Measurements from ENCODE around the gene SLC27A5. TPM values are rescaled to one million over a fixed set of nuclear protein-coding genes. Genes with fewer than 3 reads are reported as not detected.

Gene SLC27A5
- total and polyA plus RNA-seq, 2 of the 13 experiments (the other 11 are each of a cell fraction or from before 2014, with no cell fraction given) = 30.3 to 40.2 TPM

- TF ChIP-seq, protein P1, sequence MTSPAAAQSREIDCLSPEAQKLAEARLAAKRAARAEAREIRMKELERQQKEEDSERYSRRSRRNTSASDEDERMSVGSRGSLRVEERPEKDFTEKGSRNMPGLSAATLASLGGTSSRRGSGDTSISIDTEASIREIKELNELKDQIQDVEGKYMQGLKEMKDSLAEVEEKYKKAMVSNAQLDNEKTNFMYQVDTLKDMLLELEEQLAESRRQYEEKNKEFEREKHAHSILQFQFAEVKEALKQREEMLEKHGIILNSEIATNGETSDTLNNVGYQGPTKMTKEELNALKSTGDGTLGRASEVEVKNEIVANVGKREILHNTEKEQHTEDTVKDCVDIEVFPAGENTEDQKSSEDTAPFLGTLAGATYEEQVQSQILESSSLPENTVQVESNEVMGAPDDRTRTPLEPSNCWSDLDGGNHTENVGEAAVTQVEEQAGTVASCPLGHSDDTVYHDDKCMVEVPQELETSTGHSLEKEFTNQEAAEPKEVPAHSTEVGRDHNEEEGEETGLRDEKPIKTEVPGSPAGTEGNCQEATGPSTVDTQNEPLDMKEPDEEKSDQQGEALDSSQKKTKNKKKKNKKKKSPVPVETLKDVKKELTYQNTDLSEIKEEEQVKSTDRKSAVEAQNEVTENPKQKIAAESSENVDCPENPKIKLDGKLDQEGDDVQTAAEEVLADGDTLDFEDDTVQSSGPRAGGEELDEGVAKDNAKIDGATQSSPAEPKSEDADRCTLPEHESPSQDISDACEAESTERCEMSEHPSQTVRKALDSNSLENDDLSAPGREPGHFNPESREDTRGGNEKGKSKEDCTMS (CRISPR knock-in tag; conservative IDR thresholded peaks at IDR 0.05) = no peak
- peak; percentile 65; the same call in 1 of the 2 replicates for TF ChIP-seq RBAK (CRISPR knock-in tag; IDR thresholded peaks at IDR 0.05)
- TF ChIP-seq, protein P2, sequence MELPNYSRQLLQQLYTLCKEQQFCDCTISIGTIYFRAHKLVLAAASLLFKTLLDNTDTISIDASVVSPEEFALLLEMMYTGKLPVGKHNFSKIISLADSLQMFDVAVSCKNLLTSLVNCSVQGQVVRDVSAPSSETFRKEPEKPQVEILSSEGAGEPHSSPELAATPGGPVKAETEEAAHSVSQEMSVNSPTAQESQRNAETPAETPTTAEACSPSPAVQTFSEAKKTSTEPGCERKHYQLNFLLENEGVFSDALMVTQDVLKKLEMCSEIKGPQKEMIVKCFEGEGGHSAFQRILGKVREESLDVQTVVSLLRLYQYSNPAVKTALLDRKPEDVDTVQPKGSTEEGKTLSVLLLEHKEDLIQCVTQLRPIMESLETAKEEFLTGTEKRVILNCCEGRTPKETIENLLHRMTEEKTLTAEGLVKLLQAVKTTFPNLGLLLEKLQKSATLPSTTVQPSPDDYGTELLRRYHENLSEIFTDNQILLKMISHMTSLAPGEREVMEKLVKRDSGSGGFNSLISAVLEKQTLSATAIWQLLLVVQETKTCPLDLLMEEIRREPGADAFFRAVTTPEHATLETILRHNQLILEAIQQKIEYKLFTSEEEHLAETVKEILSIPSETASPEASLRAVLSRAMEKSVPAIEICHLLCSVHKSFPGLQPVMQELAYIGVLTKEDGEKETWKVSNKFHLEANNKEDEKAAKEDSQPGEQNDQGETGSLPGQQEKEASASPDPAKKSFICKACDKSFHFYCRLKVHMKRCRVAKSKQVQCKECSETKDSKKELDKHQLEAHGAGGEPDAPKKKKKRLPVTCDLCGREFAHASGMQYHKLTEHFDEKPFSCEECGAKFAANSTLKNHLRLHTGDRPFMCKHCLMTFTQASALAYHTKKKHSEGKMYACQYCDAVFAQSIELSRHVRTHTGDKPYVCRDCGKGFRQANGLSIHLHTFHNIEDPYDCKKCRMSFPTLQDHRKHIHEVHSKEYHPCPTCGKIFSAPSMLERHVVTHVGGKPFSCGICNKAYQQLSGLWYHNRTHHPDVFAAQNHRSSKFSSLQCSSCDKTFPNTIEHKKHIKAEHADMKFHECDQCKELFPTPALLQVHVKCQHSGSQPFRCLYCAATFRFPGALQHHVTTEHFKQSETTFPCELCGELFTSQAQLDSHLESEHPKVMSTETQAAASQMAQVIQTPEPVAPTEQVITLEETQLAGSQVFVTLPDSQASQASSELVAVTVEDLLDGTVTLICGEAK (IDR thresholded peaks at IDR 0.05) = peak; percentile 57
- TF ChIP-seq, protein P2 (CRISPR knock-in tag; IDR thresholded peaks at IDR 0.05) = no peak
- TF ChIP-seq SIN3B (IDR thresholded peaks at IDR 0.05; ENCODE audit: low read length) = no peak
- no peak for TF ChIP-seq IRX3 (CRISPR knock-in tag; IDR thresholded peaks at IDR 0.05; ENCODE audit: borderline replicate concordance, low read depth)
- TF ChIP-seq ZNF17 (CRISPR knock-in tag; IDR thresholded peaks at IDR 0.05) = no peak
- TF ChIP-seq, protein P3, sequence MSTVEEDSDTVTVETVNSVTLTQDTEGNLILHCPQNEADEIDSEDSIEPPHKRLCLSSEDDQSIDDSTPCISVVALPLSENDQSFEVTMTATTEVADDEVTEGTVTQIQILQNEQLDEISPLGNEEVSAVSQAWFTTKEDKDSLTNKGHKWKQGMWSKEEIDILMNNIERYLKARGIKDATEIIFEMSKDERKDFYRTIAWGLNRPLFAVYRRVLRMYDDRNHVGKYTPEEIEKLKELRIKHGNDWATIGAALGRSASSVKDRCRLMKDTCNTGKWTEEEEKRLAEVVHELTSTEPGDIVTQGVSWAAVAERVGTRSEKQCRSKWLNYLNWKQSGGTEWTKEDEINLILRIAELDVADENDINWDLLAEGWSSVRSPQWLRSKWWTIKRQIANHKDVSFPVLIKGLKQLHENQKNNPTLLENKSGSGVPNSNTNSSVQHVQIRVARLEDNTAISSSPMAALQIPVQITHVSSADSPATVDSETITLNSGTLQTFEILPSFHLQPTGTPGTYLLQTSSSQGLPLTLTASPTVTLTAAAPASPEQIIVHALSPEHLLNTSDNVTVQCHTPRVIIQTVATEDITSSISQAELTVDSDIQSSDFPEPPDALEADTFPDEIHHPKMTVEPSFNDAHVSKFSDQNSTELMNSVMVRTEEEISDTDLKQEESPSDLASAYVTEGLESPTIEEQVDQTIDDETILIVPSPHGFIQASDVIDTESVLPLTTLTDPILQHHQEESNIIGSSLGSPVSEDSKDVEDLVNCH (CRISPR knock-in tag; IDR thresholded peaks at IDR 0.05) = 0 out of 2 replicates have a peak, but pooled peaks have one; percentile 45
- TF ChIP-seq GATAD1 (CRISPR knock-in tag; IDR thresholded peaks at IDR 0.05) = peak; percentile 88
- no peak for TF ChIP-seq ZNF382 (CRISPR knock-in tag; IDR thresholded peaks at IDR 0.05; ENCODE audit: borderline replicate concordance)
- no peak for TF ChIP-seq KDM4B (CRISPR knock-in tag; IDR thresholded peaks at IDR 0.05)
- TF ChIP-seq KDM2A (CRISPR knock-in tag; IDR thresholded peaks at IDR 0.05; ENCODE audit: borderline replicate concordance, low read depth) = peak; percentile 82; the same call in 1 of the 2 replicates
- TF ChIP-seq MYPOP (CRISPR knock-in tag; IDR thresholded peaks at IDR 0.05) = 0 out of 2 replicates have a peak, but pooled peaks have one; percentile 3
Observed at GRCh38 chr19:58559275-58560006, 47.6 kb upstream of the SLC27A5 start (continued).

Data from HepG2 (cell line).